Lower leg skin (tissue), 4 donors: Measurements from ENCODE around the gene WFS1. TPM values are rescaled to one million over a fixed set of nuclear protein-coding genes. Genes with fewer than 3 reads are reported as not detected.

Experiments used
- DNase-seq, 2 donors: peaks; one replicate each; pipeline ENCODE4 v3.0.0-alpha.2; 2019; ENCODE audit warnings: low spot score in 2 of 2
- H3K4me3 ChIP-seq: fragments of 200-600 bp; sonication (generic); 2 replicates; pipeline ENCODE4 v1.5.1; 2017; ENCODE audit warnings: mild to moderate bottlenecking, low read depth; ENCODE audit not compliant: poor library complexity, severe bottlenecking
- POLR2A ChIP-seq, 2 donors: fragments of 450-650 bp; IDR thresholded peaks; one replicate each; pipeline ENCODE4 v1.6.1; 2016 to 2017; ENCODE audit warnings: antibody characterized with exemption in 2 of 2, mild to moderate bottlenecking in 1 of 2, moderate library complexity in 1 of 2
- WGBS, 2 donors: methylation state at CpG; one replicate each; pipeline ENCODE4 v1.1.5; 2018; 5-methylcytosine and 5-hydroxymethylcytosine counted together
- intact Hi-C: fragments of 100-400 bp; cut with DNase I; formaldehyde crosslinking; loops from one replicate; pipeline ENCODE4 v1.15.0; 2023; ENCODE audit warnings: low total_unique reads
- total RNA-seq, 4 donors: library from RNA; depleted of rRNA; stranded (reverse); fragments of >200 nt; gene quantifications; one replicate each; pipeline ENCODE4 v1.1.0, GENCODE V29; 2016
- TF ChIP-seq, protein P1 (sequence below), 3 donors: fragments of 450-650 bp; IDR thresholded peaks; one replicate each; pipeline ENCODE4 v1.5.1; 2016; ENCODE audit warnings: antibody characterized with exemption in 3 of 3, mild to moderate bottlenecking in 3 of 3, moderate library complexity in 2 of 3

The WFS1 gene
- total RNA-seq, 4 donors from 2014 or later: 39.4 to 48.6 (median 45.1) TPM

DNA sequence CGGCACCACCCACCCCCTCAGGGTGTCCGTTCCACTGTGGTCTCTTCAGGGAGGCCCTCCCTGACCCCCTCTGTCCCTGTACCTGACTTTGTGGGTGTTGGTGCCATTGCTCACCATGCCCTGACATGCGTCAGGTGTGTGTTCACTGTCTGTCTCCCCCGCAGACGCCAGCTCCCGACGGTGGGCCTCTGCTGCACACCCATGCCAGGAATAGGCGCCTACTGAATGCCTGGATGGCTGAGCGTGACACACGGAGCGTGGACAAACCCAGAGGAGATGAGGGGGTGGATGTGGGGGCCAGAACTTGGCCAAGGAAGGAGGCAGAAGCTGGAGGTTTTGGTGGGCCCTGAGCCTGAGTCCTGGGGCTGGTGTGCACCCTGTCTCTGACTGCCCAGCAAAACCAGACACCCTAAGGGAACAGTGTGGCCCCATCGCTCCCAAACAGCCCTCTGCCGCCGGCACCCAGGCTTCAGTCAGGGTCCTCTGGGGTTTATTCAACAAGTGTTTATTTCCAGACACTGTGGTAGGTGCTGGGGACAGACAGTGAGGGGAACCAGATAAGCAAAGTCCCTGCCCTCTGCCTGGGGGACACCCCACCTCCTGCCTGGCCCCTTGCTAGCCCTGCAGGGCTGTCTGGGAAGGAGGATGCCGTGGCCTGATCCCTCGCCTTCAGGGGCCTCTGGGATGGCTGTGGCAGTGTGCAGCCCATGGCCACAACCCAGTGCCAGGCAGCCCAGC is 76.9 kb downstream of the WFS1 start:
- 84 to 86% methylated on average over 13 to 16 of the region's 16 CpGs for WGBS, 2 donors
- no peak for DNase-seq
- no peak overlapping the region for H3K4me3 ChIP-seq
- no peak for TF ChIP-seq POLR2A (IDR thresholded peaks at IDR 0.05)
- TF ChIP-seq, protein P1, sequence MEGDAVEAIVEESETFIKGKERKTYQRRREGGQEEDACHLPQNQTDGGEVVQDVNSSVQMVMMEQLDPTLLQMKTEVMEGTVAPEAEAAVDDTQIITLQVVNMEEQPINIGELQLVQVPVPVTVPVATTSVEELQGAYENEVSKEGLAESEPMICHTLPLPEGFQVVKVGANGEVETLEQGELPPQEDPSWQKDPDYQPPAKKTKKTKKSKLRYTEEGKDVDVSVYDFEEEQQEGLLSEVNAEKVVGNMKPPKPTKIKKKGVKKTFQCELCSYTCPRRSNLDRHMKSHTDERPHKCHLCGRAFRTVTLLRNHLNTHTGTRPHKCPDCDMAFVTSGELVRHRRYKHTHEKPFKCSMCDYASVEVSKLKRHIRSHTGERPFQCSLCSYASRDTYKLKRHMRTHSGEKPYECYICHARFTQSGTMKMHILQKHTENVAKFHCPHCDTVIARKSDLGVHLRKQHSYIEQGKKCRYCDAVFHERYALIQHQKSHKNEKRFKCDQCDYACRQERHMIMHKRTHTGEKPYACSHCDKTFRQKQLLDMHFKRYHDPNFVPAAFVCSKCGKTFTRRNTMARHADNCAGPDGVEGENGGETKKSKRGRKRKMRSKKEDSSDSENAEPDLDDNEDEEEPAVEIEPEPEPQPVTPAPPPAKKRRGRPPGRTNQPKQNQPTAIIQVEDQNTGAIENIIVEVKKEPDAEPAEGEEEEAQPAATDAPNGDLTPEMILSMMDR (IDR thresholded peaks at IDR 0.05): no peak
- intact Hi-C loops: no loop called here

DNA sequence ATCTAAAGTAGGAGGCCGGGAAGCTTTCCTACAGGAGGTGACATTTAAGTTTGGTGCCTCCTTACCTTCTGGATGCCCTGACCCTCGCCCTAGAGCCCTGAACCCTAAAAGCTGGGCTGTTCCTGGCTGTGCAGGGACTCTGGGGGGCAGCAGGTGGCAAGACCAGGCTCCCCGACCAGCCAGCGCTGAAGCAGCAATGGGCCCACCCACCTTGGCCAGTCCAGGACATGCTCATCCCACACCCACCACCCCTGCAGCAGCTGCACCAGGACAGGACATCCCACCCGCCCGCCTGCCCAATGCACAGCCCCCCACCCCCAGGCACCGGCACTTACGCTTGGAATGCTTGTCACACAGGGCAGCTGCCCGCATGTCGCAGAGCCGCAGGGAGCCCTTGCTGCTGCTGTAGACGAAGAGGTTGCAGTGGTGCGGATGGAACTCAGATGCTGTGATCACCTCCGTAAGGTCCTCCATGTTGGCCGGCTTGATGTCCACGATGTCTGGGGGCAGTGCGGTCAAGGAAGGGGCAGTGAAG is 77.9 kb downstream of the WFS1 start:
- intact Hi-C loops: no loop called here
- DNase-seq: no peak
- no peak overlapping the region for H3K4me3 ChIP-seq
- TF ChIP-seq, protein P1 (IDR thresholded peaks at IDR 0.05): no peak
- TF ChIP-seq POLR2A (IDR thresholded peaks at IDR 0.05): no peak
- WGBS, 2 donors: 87 to 93% methylated on average over 11 to 17 of the region's 17 CpGs

DNA sequence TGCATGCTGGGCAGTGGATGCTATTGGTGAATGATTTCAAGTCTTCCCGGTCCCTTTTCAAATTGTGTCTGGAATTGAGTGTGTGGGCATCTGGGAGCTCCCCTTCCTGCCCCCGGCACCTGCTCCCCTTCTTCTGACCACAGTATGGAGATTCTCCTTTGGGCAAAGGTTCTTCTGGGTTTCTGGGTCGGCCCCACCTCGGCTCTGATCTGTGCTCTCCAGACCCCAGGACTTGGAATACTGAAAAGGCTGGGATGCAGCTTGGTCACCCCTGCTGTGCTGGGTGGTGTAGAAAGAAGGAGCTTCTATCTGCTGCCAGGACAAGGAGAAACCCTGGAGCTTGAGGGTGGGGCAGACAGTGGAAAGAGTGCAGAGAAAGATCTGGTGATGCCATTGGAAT is 78.8 kb downstream of the WFS1 start:
- no peak for DNase-seq
- intact Hi-C loops: no loop called here
- TF ChIP-seq POLR2A (IDR thresholded peaks at IDR 0.05): no peak
- TF ChIP-seq, protein P1 (IDR thresholded peaks at IDR 0.05): no peak
- WGBS, 2 donors: 81 to 91% methylated on average over 4 of the region's 4 CpGs
- H3K4me3 ChIP-seq: no peak overlapping the region

DNA sequence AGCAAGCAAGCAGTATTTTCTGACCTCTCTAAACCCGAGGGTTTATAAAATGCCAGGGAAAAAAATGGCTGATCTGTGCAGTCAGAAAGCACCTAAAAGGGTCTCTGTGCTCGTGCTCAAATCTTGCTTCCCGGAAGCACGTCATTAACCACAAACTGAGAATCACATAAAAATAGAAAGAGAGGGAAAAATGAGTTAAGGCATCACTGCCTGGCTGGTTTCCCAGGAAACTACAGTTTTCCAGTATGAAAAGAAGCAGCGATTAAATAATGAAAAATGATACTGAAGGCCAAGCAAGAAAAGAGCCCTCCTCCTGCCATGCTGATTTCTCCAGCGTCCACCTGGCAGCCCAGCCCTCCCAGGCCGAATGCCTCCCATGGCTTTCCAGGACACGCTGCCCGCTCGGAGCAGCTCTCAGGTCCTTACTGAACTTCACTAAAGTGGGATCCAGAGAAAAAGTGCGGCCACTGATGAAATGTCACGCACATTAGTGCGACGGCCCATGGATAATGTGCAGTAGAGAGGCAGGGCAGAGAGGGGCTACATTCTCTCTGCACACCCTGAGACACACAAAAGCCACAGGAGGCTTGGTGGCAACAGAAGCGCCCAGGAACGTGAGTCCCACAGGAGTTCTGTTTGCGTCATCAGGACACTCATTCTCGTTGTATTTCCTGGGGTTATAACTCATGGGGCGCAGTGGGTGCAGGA is 80.4 kb downstream of the WFS1 start:
- intact Hi-C loops: no loop called here
- DNase-seq: no peak
- no peak overlapping the region for H3K4me3 ChIP-seq
- WGBS, 2 donors: 70 to 78% methylated on average over 19 of the region's 19 CpGs
- TF ChIP-seq, protein P1 (IDR thresholded peaks at IDR 0.05): no peak
- TF ChIP-seq POLR2A (IDR thresholded peaks at IDR 0.05): no peak

DNA sequence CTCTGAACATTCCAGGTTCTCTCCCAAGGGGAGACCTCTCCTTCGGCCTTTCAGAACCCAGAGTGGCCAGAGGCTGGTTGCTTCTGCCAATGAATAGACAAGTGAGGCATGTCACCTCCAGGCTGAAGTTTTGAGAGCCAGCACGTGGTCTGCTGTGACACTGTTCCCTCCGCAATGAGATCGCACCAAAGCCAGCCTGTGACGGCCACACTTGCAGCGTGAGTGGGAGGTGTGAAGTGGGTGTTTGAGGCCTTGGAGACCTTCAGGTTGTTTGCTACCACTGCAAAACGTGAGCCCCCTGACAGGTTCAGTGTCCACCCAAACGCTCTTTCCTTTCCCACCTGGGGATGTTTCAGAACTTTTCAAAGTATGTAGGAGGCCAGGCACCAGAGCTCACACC is 81.0 kb downstream of the WFS1 start:
- 79 to 86% methylated on average over 7 to 8 of the region's 8 CpGs for WGBS, 2 donors
- H3K4me3 ChIP-seq: no peak overlapping the region
- no peak for TF ChIP-seq POLR2A (IDR thresholded peaks at IDR 0.05)
- TF ChIP-seq, protein P1 (IDR thresholded peaks at IDR 0.05): no peak
- DNase-seq: no peak
- intact Hi-C loops: no loop called here
